Measurements from ENCODE around the gene STAB1.

Gene STAB1

DNA sequence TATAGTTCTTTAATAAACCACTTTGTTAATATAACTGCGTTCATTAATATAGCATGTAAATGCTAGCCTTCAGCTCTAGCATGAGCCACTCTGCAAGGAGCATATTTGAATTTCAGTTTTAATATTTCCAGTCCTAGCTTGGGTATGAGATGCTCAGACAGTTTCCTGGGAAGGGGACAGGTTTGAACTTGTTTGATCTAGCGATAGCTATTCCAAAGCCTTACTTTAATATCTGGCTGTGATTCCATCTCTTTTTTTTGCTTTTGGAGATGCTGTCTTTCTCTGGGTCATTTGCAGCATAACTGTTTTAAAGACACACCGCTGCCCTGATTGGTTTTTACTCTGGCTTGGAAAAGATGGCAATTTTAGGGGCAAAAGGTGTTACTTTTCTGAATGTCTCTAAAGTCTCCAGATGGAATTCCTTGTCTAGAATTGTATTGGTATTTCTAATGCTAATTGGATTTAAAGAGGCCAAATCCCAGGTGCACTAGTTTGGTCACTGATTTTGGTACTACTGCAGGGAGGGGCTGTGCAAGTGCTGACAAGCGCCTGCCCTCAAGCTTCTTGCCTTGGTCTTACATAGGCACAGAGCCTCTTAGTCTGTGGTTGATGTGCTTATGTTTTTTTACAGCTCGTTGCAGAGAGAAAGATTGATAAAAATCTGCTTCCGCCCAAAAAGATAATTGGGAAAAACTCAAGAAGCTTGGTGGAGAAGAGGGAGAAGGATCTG, 36.9 kb upstream of the STAB1 start:
- no peak for DNase-seq

DNA sequence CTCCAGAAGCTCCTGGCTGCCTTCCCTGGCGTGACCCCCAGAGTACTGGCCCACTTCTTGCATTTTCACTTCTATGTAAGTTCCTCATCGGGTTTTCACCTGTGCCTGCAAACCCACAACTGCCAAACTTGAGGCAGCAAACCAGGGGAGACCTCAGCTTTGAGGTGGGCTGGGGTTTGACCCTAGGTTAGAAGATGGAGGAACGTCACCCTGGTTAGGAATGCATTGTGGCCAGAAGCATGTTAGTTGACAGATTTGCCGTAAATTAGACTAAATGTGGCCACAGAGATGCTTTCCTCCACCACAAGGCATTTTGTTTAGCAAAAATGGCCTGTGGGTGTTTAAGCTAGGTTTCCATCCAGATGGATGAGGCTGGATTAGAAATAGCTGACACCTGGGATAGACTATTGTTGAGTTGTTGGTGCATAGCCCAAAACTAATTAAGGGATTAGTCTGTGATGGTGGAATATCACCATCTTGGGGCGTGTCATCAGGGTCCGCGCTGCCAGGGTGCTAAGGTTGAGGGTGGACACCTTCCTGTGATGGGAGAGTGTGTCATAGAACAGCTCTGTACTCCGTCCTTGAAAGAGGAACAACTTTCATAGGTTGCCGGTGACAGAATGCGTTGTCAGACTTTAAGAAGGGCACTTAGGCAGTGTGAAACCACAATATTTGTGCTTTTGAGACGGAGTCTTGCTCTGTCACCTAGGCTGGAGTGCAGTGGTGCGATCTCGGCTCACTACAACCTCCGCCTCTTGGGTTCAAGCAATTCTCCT, 36.2 kb upstream of the STAB1 start:
- DNase-seq: no peak

DNA sequence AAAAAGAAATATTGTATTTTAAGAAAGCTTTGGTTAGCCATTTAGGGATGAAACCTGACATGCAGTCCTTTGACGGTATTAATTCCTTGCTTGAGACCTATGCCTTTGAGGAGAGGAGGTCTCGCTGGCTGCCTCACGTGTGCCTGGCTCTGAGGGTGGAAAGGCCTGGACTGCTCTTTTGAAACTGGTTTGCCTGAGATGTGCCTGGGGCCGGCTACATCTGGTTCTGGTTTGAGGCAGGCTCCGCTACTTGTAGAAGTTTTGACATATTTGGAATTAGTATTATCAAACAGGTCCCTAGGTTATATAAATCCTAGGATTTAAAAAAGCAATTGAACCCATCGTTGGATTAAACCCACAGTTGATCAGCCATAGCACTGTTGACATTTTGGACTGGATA, 33.3 kb upstream of the STAB1 start:
- no peak for DNase-seq

DNA sequence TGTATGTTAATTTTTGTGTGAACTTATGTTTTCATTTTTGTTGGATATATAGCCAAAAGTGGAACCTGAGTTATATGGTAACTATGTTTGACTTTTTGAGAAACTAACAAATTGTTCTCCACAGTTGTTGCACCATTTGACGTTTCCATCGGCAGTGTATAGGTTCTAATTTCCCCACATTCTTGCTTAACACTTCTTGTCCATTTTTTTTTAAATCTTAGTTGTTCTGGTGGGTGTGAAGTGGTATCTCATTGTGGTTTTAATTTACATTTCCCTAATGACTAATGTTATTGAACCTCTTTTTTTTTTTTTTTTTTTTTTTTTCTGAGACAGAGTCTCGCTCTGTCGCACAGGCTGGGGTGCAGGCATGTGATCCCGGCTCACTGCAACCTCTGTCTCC, 31.7 kb upstream of the STAB1 start:
- DNase-seq: no peak

DNA sequence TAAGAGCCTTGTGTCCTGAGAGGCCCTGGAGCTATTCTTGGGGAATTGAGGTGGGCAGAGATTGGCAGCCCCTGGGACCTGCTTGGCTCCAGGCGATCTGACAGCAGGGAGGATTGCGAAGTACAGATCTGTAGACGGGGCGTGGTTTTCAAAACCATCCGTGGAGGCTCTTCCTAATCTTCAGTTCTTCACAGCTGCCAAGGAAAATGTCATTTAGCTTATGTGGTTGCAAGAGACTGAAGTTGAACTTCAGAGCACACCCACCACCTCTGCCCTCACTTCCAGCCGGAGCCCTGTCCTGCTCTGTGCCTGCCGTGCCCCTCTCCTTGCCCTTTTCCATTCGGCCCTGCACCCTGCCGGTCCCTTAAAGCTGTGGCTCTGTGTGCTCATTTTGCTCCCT, 26.8 kb upstream of the STAB1 start:
- no peak for DNase-seq

DNA sequence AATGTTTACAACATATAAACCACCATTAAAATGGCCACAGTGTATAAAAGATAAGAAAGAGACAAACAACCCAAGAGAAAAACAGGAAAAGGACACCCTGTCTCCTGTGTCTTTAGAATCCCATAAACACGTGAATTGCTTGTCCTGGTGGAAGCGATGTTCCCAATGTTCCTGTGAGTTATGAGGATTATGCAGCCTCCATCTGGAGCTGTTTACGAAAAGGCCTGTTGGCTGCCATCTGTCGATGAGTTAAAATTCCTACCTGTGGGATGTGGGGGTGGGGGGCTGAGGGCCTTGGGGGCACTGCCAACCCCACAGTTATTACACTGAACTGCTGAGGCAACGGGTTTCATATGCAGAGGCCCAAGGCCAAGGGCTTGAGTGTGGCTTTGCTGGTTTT, 26.1 kb upstream of the STAB1 start:
- no peak for DNase-seq

DNA sequence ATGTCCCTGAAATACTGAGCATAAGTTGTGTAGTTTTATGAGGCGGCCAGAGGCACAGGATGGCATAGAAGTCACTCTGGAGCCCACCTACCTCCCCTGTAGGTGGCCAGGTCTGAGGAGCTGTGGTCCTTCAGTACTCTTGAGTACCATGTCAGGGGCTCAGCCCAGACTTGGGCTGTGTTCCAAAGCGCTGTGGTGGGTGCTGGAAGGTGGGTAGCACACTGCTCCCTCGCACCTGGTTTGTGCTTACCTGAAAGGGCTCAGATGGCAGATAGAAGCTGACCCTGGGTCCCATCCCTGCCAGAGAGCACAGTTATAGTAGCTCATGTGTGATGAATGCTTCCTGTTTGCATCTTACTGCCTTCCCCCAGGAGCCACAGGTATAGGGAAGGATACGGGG, 24.2 kb upstream of the STAB1 start:
- DNase-seq: no peak

DNA sequence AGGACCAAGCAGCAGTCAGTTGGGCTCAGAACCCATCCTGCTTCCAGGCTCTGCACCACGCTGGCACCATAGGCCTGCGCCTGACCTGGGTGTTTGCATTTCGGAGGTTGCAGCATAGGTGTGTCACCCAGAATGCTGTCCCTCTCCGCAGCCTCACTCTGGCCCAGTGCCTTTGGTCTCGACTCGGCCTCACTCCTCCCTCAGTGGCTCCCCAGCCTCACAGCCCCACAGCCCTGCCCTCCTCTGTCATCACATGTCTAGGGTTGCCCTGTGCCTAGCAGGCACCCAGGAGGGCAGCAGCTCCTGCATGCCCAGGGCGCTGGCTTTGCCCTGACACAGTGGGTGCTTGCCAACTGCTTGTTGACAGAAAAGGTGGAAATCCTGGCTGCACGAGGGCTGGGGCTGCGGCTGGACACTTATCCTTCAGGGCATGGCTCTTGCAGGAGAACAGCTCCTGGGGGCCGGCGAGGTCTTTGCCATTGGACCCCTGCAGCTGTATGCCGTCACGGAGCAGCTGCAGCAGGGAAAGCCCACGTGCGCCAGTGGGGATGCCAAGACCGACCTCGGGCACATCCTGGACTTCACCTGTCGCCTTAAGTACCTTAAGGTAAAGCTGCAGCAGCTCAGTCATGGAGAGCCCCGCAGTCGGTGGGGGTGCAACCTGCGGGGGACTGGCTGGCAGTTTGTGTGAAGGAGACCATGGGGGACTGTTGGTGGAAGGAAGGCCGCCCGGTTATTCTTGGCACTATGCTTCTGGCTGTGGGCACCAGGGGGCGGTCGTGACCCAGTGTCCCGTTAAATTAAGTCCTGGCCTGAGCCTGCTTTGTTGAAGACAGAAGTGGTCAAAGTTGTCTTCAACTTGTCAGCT, 23.5 kb upstream of the STAB1 start:
- no peak for DNase-seq

DNA sequence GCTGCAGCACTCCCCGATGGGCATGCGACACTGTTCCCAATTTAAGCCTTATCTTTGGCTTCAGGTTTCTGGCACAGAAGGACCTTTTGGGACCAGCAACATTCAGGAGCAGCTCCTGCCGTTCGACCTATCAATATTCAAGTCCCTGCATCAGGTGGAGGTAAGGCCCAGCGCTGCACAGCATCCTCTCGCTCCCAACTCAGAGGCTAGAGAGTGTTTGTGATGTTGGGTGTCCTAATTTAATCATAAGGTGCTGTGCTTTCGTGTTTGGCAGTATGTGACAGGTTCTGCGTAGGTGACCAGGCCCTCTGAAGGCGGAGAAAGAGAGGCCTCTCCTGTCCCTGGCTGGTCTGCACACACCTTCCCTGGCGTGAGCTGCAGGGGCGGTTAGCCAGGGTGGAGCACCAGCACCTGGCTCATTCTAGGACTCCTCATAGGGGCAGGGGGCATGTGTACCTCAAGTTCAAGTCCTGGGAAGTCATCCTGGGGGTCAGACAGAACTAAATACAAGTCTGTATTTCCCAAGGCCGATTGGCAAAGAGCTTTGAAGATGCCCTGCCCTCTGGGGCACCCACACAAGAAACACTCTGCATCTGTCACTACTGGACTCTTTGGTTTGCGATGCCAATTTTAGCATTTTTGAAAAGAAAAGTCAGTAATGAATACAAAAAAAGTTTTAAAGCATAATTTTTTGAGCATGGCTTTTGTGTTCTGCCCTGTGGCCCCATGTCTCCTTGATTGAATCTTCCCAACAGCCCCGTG, 22.7 kb upstream of the STAB1 start:
- no peak for DNase-seq

DNA sequence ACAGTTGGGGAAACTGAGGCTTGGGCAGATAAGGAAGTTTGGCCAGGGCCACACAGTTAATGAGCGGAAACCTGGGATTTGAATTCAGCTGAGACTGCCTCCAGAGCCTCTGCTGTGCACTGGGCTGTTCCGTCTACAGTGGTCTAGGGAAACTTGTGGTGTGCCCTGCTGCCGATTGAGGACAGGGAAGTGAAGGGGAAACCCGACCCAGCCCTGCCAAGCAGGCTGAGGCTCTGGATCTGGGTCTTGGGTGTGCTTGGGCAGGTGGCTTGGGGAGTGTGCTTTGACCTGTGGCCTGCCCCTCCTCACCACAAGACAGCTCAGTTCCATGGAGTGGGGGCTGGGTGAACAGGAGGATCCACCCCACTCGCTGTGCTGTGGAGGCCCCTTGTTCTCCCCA, 22.1 kb upstream of the STAB1 start:
- DNase-seq: no peak

DNA sequence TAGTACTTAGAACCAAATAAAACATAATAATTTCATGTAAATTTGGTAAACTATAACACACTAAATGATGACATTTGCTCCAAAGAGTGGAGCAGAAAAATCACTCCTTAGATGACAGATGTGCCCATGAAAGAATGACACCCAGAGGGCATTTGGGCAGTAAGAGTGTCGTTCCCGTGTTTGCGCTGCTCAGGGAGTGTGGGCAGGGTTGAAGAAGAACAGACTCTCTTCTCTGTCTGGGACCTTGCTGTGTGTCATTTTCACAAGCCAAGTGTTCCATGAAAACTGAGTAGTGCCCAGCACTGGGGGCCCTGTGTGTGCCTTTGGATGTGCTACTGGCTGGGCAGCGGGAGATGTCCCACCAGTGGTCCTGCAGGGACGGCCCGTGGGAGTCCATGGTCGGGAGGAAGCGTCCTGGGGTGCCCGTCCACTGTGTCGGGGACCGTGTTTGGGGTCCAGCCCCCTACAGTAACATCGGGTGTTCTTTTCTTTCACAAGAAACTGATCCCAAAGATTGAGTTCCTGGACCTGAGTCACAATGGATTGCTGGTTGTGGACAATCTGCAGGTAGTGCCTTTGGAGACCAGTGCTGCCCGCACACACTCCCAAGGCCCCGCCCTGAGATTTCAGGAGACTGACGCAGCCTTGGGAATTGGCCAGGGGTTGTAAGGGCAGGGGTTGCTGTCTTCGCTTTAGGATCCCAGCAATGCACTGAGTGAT, 17.9 kb upstream of the STAB1 start:
- DNase-seq: no peak

DNA sequence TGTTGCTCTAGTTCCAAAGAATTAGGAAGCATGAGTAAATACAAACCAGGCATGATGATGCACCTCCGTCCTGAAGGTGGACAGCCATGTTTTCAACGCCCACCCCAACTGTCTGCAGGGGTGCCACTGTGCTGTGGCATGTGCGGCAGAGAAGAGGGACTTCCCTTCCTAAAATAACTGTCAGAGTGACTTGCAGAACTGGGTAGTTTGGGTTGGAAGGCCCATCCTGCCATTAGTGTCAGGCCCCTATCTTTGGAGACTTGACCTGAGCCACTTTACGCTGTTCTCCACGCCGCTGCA, 17.4 kb upstream of the STAB1 start:
- DNase-seq: no peak

DNA sequence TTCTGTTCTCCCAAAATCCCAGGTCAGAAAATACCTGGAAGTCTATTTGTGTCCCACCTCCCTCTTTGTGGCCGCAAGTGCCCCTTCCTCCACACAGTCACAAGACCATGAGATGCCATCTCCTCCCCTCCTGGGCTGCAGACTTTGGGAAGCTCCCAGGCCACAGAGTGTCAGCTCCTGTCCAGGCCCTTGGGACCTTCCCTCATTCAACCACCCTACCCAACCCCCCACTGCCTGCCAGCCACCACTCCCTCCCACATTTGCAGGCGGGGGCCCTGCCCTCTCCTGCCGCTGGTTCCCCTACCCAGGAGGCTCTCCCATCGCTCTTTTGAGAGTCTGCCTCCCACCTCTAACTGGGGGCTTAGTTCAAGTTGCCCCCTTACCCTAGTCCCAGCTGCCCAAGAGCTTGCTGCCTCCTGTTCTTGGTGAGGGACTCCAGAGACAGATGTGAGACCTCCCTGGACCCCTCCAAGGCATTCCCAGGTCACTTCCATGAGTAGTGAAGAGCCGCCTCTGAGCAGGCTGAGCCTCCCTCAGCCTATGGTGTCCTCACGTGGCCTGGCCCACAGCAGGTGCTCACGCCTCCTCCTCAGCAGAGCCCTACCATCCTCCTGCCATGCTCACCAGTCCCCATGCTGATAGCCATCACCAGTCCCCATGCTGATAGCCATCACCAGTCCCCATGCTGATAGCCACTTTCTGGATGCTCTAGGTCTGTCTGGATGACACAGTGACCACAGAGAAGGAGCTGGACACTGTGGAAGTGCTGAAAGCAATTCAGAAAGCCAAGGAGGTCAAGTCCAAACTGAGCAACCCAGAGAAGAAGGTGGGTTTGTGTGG, 15.9 kb upstream of the STAB1 start:
- DNase-seq: no peak

DNA sequence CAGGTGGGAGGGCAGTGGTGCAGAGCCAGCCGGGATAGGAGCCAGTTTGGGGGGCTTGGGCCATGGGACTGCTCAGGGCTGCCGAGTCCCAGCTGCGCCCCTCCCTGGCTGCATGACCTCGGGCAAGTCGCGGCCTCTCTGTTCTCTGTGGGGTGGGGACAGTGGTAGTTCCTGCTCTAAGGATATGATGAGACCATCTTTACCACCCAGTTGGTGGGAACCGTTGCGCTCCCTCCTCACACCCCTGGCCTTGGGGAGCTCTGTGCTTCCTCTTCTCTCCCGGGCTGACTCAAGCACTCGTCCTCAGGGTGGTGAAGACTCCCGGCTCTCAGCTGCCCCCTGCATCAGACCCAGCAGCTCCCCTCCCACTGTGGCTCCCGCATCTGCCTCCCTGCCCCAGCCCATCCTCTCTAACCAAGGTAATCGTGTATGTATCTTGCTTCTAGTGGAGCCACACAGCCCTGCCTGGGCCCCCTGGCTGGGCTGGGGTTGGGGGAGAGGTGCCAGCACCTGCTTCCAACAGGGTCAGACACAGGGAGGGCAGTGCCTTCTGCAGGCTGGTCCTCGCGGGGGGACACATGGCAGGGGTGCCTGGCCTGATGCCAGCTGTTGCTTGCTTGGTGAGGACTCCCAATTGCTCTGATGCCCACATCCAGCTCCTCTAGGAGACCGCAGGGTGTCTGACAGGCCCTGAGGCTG, 15.1 kb upstream of the STAB1 start:
- no peak for DNase-seq

DNA sequence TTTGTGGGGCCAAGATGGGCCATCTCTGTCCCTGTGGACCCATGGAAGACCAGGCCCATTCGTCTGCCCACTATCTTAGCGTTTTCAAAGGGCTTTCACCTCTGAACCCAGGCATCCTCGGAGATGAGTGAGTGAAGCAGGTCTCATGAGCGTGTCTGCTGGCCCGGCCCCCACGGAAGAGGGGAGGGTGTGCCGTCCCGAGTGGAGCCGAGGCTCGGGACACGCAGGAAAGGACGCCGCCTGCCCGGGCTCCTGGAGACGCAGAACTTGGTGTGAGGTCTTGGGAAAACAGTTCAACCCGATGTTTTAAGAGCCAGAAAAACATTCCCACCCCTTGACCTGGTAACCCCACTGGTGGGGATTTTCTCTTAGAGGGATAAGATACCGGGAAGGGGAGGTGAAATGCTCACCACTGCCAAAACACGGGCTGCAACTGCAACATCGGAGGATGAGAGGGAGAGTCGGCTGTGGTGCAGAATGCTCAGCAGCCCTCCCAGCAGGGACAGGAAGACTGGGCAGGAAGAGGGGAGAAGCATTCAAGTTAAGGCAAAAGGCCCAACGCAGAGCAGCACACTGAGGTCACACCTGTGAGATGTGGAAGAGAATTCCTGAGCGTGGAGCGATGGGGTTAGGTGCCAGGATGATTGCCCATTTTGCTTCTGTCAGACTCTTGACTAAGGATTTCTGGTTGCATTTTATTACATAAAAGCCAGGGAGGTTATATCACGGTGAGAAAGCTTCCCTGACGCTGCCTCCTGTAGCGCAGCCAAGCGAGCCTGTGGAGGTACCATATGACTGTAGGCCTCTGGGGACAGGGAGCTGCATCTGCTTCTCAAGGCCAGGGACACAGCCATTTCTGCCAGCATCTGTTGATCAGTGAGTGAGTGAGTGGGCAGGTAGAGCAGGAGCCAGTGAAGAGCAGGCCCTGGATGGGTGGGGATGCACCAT, 14.1 kb upstream of the STAB1 start:
- DNase-seq: no peak

DNA sequence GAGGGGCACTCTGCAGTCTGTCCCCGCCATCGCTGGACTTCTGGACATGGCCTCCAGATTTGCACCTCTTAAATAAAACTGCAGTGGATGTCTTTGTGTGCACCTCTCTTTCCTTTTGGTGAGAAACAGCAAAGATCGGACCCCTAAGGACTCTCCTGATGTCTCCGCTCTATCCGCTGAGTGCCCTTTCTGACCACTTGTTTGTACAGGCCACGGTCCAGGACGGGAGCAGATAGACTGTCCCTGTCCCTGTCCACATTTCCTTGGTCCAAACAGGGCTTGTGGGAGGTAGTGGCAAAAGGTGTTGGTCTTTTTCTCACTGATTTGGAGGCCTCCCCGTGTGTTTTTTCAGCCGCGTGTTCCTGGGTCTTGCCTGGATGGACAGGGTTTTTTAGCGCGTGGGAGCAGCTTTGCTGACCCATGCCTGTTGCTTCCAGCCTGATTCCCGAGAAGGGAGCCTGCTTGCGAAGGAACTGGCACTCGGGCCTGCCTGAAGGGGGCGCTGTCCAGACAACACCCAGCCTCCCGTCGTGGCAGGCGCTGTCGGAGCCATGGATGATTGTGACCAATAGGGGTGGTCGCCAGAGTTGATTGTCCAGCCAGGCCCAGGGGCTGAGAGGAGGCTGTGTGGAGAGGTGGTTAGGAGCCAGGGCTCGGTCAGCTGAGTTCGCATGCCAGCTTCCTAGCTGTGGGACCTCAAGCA, 13.2 kb upstream of the STAB1 start:
- no peak for DNase-seq

DNA sequence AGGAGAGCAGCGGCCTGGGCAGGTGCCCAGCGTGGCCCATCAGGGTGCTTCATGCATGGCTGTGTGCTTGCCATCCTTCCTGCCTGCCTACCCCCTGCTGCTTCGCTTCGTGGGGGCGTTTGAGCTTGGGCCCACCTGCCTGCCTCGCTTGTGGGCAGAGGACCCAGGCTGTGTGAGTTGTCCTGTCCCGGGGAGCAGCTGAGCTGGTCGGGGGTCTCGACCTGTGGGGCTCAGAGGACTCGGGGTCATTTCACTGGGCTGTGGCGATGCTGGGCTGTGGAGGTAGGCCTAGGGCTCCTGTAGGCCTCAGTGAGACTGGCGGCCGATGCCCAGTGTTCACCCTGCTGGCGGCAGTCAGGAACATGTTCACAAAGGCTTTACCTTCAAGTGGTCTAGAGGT, 12.1 kb upstream of the STAB1 start:
- DNase-seq: no peak

DNA sequence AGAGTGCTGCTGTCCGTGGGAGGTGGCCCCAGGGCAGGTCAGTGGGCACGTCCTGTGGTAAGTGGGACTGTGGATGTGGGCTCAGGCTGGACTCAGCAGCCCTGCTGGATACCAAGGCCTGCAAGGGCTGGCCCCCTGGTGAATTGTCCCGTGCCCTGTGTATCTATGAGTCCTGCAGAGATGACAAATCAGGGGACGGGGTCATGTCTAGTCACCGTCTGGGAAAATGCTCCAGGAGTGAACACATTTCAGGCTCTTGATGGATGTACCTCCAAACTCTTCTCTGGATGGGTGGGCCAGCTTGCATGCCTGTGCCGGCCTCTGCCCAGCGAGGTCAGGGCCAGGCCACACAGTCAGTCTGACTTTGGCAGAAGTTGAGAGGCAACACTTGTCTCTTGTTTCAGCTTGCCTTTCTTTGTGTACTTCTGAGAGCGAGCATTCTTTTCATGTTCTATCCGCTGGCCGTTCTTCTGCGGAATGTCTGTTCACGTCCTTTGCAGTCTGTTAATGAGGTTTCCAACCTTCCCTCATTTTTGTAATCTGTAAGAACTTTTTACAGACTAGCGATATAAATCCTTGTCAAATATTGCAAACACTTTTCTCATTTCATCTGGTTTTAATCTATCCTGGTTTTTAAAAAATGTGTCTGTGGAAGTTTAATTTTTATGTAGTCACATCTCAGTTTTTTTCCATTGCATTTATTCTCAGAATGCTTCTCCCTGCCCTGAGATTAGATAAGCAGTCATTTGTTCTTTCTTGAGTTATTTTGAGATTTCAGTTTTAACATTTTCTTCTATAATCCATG, 11.4 kb upstream of the STAB1 start:
- DNase-seq: no peak

All from NCI-H1436 treated with DMSO at 0.1 percent for 48 hours (cell line).